Measurements from ENCODE around the gene HELZ. TPM values are rescaled to one million over a fixed set of nuclear protein-coding genes. Genes with fewer than 3 reads are reported as not detected.

HELZ gene
- total RNA-seq, 1 experiment from 2014 or later, result 31.3 TPM

DNA sequence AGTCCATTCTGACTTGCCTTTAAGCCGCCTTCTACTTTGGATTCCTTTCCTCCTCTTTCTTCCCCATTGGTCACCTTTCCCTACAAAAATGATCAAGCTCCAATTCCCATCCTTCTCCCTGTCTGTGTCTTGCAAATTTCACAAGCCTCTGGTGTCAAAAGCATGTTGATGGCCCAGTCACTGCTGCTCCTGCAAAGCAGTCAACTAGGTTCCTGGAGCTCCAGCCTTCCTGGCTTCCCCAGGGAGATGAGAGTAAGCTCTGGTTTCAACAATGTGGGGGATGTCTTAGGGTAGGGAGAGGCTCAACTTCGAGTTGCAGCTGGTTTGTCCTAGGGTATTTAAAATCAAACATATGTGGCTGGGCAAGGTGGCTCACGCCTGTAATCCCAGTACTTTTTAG is 36.1 kb upstream of the HELZ start:
- no peak overlapping the region for H3K27ac ChIP-seq (ENCODE audit: low read length)
- no peaks in the 10 kb centered on the region for H3K9me2 ChIP-seq (replicated peaks; ENCODE audit: low read length)
- no peak overlapping the region for H2AFZ ChIP-seq (ENCODE audit: low read length)
- ATAC-seq (no peak), DNase-seq (no peak)
- CTCF ChIA-PET, result no interaction called here
- no peak overlapping the region for H3K4me2 ChIP-seq (ENCODE audit: low read length)
- no peak overlapping the region for H3K4me3 ChIP-seq (ENCODE audit: low read length)
- H3K9ac ChIP-seq (ENCODE audit: low read length), result no peak overlapping the region
- intact Hi-C loops (cut with micrococcal nuclease), result no loop called here
- H3K9me3 ChIP-seq (ENCODE audit: low read length), result no peaks in the 10 kb centered on the region
- no peaks in the 10 kb centered on the region for H3K79me2 ChIP-seq (ENCODE audit: low read length)
- H3K27me3 ChIP-seq (ENCODE audit: low read length), result no peaks in the 10 kb centered on the region
- TF ChIP-seq, protein P1, sequence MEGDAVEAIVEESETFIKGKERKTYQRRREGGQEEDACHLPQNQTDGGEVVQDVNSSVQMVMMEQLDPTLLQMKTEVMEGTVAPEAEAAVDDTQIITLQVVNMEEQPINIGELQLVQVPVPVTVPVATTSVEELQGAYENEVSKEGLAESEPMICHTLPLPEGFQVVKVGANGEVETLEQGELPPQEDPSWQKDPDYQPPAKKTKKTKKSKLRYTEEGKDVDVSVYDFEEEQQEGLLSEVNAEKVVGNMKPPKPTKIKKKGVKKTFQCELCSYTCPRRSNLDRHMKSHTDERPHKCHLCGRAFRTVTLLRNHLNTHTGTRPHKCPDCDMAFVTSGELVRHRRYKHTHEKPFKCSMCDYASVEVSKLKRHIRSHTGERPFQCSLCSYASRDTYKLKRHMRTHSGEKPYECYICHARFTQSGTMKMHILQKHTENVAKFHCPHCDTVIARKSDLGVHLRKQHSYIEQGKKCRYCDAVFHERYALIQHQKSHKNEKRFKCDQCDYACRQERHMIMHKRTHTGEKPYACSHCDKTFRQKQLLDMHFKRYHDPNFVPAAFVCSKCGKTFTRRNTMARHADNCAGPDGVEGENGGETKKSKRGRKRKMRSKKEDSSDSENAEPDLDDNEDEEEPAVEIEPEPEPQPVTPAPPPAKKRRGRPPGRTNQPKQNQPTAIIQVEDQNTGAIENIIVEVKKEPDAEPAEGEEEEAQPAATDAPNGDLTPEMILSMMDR (conservative IDR thresholded peaks at IDR 0.05; ENCODE audit: low read depth, low read length), result no peak
- TF ChIP-seq EZH2 (IDR thresholded peaks at IDR 0.05; ENCODE audit: low read length, unreplicated experiment) (no peak), EZH2phosphoT487 (IDR thresholded peaks at IDR 0.05; ENCODE audit: borderline replicate concordance, low read length) (no peak)
- no peaks in the 10 kb centered on the region for H3F3A ChIP-seq (ENCODE audit: low read length, unreplicated experiment)
- POLR2A ChIA-PET (ENCODE audit: unreplicated experiment), result no interaction called here
- no peaks in the 10 kb centered on the region for H3K36me3 ChIP-seq (ENCODE audit: low read depth, low read length)
- no peaks in the 10 kb centered on the region for H4K20me1 ChIP-seq (ENCODE audit: low read length)
- no TSS peak for BruUV-seq (replicated peaks)
- peaks cover 6% of the 10 kb centered on the region for H3K4me1 ChIP-seq (ENCODE audit: insufficient read depth, low read length)

DNA sequence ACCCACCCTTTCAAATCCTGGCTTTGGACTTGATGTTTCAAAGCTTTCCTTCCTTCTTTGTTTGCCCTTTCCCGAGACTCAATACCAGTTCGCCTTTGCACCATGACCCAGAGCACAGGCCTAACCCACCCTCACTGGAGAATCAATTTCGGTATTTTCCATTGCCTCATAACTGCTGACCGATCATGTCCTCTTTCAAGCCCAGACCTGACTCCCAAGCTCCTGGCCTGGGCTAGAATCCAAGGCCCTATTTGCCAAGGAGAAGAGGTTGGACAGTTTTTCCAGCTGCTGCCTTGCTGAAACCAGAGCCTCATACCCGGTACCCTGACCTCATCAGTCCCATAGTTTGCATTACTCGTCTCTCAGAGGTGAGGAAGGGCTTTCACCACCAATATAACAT is 35.3 kb upstream of the HELZ start:
- no peak for TF ChIP-seq EZH2phosphoT487 (IDR thresholded peaks at IDR 0.05; ENCODE audit: borderline replicate concordance, low read length)
- TF ChIP-seq, protein P1 (conservative IDR thresholded peaks at IDR 0.05; ENCODE audit: low read depth, low read length), result no peak
- no peak for TF ChIP-seq EZH2 (IDR thresholded peaks at IDR 0.05; ENCODE audit: low read length, unreplicated experiment)
- intact Hi-C loops (cut with micrococcal nuclease), result no loop called here
- no TSS peak for BruUV-seq (replicated peaks)
- Histone ChIP-seq H3K9ac (ENCODE audit: low read length) (no peak overlapping the region), H3F3A (ENCODE audit: low read length, unreplicated experiment) (no peaks in the 10 kb centered on the region), H2AFZ (ENCODE audit: low read length) (no peak overlapping the region), H3K27me3 (ENCODE audit: low read length) (no peaks in the 10 kb centered on the region), H3K79me2 (ENCODE audit: low read length) (no peaks in the 10 kb centered on the region), H3K4me1 (ENCODE audit: insufficient read depth, low read length) (peaks cover 6% of the 10 kb centered on the region), H3K4me3 (ENCODE audit: low read length) (no peak overlapping the region), H3K9me2 (replicated peaks; ENCODE audit: low read length) (no peaks in the 10 kb centered on the region), H3K36me3 (ENCODE audit: low read depth, low read length) (no peaks in the 10 kb centered on the region), H3K9me3 (ENCODE audit: low read length) (no peaks in the 10 kb centered on the region), H3K4me2 (ENCODE audit: low read length) (no peak overlapping the region), H4K20me1 (ENCODE audit: low read length) (no peaks in the 10 kb centered on the region), H3K27ac (ENCODE audit: low read length) (no peak overlapping the region)
- ChIA-PET POLR2A (ENCODE audit: unreplicated experiment) (no interaction called here), CTCF (interaction anchor here (0.6 kb wide), 1 partner anchor 9 kb away, joined by 4 read pairs; no protein-coding TSS in a partner anchor)
- DNase-seq (no peak), ATAC-seq (no peak)

DNA sequence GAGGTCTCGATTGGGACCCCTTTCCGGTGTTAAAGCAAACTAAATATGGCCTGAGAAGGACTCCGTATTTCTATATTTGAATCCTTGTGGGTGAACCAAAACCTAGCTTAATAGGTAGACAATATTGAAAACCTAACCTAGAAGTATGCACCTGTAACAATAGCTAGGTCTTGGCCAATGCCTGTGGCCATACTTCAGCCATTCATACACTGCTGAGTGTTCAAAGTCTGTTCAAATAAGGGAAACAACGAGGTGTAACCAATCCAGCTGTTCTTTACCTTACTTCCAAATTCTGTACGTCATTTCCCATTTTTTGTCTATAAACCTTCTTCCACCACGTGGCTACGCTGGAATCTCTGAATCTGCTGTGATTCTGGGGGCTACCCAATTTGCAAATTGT is 34.1 kb upstream of the HELZ start:
- intact Hi-C loops (cut with micrococcal nuclease), result loop anchor here (5.0 kb wide), 1 partner anchor 58 kb away; no protein-coding TSS in a partner anchor
- Histone ChIP-seq H3F3A (ENCODE audit: low read length, unreplicated experiment) (no peaks in the 10 kb centered on the region), H3K9me2 (replicated peaks; ENCODE audit: low read length) (no peaks in the 10 kb centered on the region), H3K9ac (ENCODE audit: low read length) (no peak overlapping the region), H3K27ac (ENCODE audit: low read length) (no peak overlapping the region), H3K4me3 (ENCODE audit: low read length) (no peak overlapping the region), H4K20me1 (ENCODE audit: low read length) (no peaks in the 10 kb centered on the region), H2AFZ (ENCODE audit: low read length) (no peak overlapping the region), H3K4me2 (ENCODE audit: low read length) (no peak overlapping the region), H3K79me2 (ENCODE audit: low read length) (no peaks in the 10 kb centered on the region), H3K9me3 (ENCODE audit: low read length) (no peaks in the 10 kb centered on the region), H3K4me1 (ENCODE audit: insufficient read depth, low read length) (peaks cover 6% of the 10 kb centered on the region), H3K36me3 (ENCODE audit: low read depth, low read length) (no peaks in the 10 kb centered on the region), H3K27me3 (ENCODE audit: low read length) (no peaks in the 10 kb centered on the region)
- BruUV-seq (replicated peaks), result no TSS peak
- DNase-seq (no peak), ATAC-seq (no peak)
- ChIA-PET POLR2A (ENCODE audit: unreplicated experiment) (no interaction called here), CTCF (no interaction called here)
- TF ChIP-seq, protein P1 (conservative IDR thresholded peaks at IDR 0.05; ENCODE audit: low read depth, low read length), result no peak
- no peak for TF ChIP-seq EZH2 (IDR thresholded peaks at IDR 0.05; ENCODE audit: low read length, unreplicated experiment)
- no peak for TF ChIP-seq EZH2phosphoT487 (IDR thresholded peaks at IDR 0.05; ENCODE audit: borderline replicate concordance, low read length)

Measured in PC-3 (cell line).